GM18508 (cell line): ENCODE measurements around the gene CAMKK1.

Experiments
- ATAC-seq: cut with Tn5 transposase; IDR thresholded peaks from one replicate; pipeline ENCODE4 v1.9.1; 2021; ENCODE audit warnings: moderate number of reproducible peaks; ENCODE audit not compliant: insufficient read depth, unreplicated experiment

The CAMKK1 gene

DNA sequence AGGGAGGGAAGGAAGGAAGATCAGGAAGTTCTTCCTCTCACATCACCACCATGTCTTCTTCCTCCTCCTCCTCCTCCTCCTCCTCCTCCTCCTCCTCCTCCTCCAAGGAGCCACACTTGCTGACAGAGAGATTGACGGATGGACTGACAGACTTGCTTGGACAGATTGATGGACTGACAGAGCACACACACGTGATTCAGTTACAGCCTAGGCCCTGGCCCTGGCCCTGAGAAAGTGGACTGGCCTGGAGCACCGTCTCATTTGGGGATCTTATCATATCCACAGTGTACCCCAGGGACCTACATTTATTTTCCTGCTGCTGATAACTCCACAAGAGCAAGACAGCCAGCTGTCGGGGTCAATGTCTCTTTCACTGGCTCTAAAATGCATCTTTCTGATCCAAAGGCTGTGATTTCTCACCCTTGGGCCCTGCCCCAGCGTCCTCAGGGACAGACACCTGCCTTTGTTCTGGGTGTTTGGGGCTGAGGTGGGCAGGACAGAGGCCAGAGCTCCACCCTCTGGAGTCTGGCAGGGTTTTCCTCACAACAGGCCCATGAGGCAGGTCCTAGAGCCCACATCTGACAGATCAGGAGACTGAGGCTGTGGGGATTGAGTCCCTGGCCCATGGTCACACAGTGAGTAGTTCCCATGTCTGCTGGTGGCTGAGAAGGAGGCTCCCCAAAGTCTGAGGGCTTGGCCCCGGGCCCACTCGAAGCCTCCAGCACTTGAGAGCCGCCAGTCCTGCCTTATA, 25.7 kb upstream of the CAMKK1 start:
- no peak for ATAC-seq

DNA sequence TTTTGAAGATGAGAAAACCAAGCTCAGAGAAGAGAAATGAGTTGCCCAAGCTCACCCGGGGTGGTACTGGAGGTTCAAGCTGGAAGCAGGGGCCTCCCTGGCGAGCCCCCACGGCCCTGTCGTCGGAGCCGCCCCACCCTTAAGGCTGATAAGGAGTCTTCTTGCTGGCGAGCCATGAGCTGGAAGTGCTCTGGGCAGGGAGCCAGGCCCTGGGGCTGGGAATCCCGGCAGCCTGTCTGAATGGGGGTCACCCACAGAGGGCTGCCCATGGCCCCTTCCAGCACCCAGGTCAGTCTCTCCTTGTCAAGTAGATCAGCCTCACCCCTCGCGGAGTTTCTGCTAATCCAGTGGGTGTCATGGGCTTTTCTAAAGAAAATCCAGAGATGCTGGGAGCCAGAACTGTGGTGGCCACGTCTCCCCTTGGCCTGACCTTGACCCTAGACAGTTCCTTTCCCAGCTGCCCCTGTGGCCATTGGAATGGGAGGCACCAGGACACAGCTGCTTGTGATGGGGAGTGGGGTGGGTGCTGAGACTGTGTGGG, 24.6 kb upstream of the CAMKK1 start:
- ATAC-seq = no peak

DNA sequence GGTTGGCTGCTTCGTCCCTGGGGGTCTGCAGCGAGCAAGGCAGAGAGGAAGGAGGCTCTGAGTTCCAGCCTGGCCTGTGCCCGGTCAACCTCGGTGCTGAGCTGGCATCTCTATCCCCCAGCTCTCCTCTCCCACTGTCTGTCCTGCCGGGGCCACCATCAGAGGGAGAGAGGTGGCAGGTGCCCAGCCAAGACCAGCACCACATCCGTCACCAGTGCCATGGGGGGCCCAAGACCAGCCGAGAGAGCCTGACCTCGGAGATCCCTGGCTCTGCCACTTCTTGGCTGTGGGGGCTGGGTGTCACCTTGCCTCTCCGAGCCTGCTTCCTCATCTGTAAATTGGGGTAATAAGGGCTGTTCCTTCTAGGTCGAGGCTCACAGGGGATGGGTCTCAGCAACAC, 24.0 kb upstream of the CAMKK1 start:
- no peak for ATAC-seq

DNA sequence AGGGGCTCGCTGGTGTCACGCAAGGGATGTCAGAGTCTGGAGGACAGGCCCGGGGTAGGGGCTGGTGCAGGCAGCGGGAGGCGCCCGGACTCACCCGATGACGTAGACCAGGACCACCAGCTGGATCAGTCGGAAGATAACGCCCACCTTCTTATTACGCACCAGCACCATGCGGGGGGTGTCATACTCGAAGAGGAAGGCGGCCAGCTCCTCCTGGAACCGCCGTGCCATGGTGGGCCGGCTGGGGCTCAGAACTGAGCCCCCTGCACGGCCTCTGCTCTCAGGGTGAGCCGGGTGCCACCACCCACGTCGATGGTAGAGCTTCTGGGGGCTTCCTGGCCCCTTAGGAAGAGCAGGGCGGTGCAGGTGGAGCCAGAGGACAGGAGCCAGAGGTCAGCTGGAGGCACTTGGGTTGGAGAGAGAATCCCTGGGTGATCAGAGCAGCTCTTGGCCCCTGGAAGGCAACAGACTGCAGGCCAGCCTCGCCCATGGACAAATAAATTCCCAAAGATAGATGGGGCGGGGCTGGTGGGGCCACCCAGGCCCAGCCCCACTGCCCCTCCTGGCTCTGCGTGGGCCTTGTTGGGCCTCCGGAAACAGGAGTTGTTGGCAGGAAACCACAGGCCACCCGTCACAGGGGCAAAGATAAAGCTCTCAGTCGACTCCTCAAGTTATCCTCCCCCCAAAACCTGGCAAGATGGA, 23.3 kb upstream of the CAMKK1 start, which contains the start of gene P2RX1:
Gene P2RX1, minus strand, starts transcription at position 471 of the 702 bp plus-strand sequence. Its CDS starts 240 bp downstream, at position 231.
- ATAC-seq = no peak

- no peak for ATAC-seq
Measured at GRCh38 chr17:3915581-3915994, 22.7 kb upstream of the CAMKK1 start.

DNA sequence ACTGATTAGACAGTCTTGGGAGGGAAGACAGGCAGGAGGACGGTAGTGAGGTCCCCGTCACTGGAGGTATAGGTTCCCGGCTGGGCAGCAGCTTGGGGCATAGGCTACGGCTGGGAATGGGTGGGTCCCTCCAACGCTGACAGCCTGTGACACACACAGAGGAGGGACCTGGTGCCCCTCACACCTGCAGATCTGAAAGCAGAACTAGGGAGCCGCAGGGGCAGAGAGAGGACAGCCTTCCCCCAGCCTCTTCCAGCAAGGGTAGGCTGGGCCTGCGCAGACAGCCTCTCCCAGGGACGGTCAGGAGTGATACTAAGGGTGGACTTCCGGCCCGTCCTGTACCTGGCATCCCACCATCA, 21.4 kb upstream of the CAMKK1 start:
- ATAC-seq = no peak

GRCh38 chr17:3913531-3914311, 20.9 kb upstream of the CAMKK1 start:
- ATAC-seq = no peak

- no peak for ATAC-seq
Measured at GRCh38 chr17:3912827-3913226, 20.0 kb upstream of the CAMKK1 start.

DNA sequence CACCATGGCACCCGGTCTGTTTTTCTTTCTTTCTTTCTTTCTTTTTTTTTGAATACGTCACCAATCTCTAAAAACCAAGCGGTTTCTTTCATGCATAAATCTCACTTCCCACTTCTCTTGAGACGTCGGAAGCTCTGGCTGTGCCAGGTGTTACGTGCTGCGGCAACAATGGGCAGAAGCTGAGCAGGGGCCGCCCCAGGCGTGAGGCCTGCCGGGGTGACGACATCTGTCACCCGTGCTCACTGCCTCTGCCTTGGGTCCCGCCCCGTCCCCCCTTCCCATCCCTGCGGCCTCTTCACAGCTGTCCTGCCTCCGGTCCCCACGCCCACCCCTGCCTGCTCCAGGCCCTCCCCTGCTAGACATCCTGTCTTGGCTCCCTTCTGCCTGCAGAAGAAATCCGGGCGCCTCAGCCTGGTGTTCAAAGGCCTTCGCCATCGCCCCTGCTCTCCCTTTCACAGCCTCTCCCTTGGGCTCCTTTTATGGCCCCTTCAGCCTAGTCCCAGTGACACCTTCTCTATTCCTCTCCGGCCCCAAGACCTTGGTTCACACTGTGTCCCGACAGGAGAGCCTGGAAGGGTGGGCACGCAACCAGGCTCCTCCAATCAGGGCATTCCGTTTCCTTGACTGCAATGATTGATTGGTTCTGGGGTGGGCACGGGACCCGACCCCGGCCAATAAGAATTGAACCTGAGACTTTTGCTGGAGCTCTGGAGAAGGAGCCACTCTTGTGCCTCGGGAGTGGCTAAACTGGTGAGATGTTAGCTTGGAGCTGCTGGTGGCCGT, 18.6 kb upstream of the CAMKK1 start:
- ATAC-seq = no peak

- ATAC-seq = no peak
Measured at GRCh38 chr17:3910420-3911270, 17.8 kb upstream of the CAMKK1 start.

DNA sequence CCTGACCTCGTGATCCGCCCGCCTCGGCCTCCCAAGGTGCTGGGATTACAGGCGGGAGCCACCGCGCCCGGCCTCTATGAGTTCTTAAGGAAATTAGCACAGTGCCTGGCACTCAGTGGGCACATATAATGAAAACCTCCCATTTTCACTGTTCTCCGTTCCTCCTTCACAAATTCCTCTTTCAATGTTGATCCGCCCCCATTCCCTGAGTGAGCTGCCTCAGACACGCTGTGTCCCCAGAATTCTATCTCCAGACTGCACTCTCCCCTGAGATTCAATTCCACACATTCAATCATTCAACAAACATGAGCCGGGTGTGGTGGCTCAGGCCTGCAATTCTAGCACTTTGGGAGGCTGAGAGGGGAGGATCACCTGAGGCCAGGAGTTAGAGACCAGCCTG, 16.4 kb upstream of the CAMKK1 start:
- no peak for ATAC-seq

- ATAC-seq = no peak
Measured at GRCh38 chr17:3907483-3908216, 14.8 kb upstream of the CAMKK1 start.

DNA sequence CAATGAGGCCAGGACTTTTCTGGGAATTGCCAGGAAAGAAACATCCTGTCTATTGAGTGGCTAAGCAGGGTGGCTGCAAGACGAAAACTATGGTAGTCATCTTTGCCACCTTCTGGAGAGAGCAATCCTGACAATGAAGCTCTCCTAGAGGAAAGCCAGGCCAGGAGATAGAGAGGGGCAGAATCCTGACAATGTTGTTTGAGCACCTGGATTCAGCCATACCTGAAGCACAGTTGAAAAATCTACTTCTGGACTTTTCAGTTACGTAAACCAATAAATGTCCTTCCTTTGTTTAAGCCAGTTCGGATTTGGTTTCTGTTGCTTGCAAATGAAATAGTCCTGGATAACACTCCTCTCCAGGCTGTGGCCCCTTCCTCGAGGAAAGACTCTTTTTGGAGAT, 14.0 kb upstream of the CAMKK1 start:
- no peak for ATAC-seq

- no peak for ATAC-seq
Measured at GRCh38 chr17:3905017-3905520, 12.2 kb upstream of the CAMKK1 start.

DNA sequence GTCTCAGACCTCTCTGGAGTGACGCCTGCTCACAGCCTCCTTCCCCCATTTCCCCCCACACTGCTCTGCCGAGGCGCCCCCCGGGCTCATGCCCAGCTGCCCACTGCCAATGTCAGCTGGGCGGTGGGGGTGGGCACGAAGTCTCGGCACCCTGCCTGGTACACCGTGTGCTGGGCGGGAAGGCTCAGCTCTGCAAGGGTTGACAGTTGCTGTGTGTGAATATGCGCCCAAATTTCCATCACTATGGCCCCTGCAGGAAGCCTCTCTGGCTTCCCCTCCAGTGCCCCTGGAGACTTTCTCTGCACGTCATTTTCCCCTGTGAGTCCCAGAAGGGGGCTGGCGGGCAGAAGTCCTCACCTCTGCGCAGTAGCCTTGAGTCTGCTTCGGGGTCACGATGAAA, 11.6 kb upstream of the CAMKK1 start:
- ATAC-seq = no peak

GRCh38 chr17:3903881-3904290, 11.0 kb upstream of the CAMKK1 start:
- no peak for ATAC-seq

- ATAC-seq = no peak
Measured at GRCh38 chr17:3903051-3903825, 10.4 kb upstream of the CAMKK1 start.

DNA sequence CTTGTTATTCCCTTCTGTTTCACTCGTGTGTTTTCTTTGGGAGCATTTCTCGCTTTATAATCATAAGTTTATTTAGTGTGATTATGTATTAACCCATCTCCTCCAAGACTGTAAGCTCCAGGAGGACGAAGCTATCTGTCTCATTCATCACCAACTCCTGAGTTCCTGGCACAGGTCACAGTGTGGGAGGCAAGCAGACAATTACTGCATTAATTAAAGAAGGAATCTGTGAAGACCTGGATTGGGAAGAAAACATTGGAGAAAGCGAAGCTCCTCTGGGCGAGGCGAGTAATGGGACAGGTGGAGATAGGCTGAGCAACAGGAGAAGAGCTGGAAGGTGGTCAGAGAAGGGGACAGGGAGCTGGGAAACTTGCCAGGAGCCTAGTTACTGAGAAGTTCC, 7.8 kb upstream of the CAMKK1 start:
- no peak for ATAC-seq
